K562 (cell line): ENCODE data around the gene GLT8D2. TPM values are rescaled to one million over a fixed set of nuclear protein-coding genes. Genes with fewer than 3 reads are reported as not detected.

ENCODE experiments used
- ATAC-seq: fragments of 200-7000 bp; cut with Tn5 transposase; 3 replicates; pipeline ENCODE4 v1.9.1; 2020; ENCODE audit warnings: moderate library complexity
- BruUV-seq: library from RNA; stranded (reverse); fragments of 400-500 nt; replicated peaks from 2 replicates; lab custom pipeline; 2021; lab: Mats Ljungman, UMichigan
- CTCF ChIA-PET: fragments of 300-600 bp; formaldehyde crosslinking; extraction: SDS; loops from one replicate; lab custom pipeline; 2021; ENCODE audit warnings: low intra/inter-chr PET ratio; lab: Yijun Ruan, JAX
- POLR2A ChIA-PET: fragments of 300-600, 350-650 bp; sonication (Branson Sonifier 250); formaldehyde crosslinking; extraction: SDS; loops from one replicate; lab custom pipeline; 2021; ENCODE audit warnings: antibody characterized with exemption, inconsistent platforms; lab: Yijun Ruan, JAX
- DNase-seq, 4 experiments: peaks; one replicate each; pipeline versions ENCODE4 v3.0.0 to v3.0.0-alpha.2; 2011 to 2018; ENCODE audit warnings: low spot score in 3 of 4, mixed read lengths in 3 of 4; ENCODE audit errors: extremely low read depth in 1 of 4
- FAIRE-seq: peaks from 2 replicates; lab custom pipeline; 2011; peaks lifted over from hg19 to GRCh38; lab: Jason Lieb, UNC
- H2AFZ ChIP-seq: 2 replicates; pipeline ENCODE4 v1.6.0; 2011; ENCODE audit warnings: low read depth, low read length, control low read depth, inconsistent platforms
- H3K27ac ChIP-seq: fragments of 200-600 bp; 3 replicates; pipeline ENCODE4 v1.8.0; 2011; ENCODE audit warnings: low read depth, mild to moderate bottlenecking, control low read depth, inconsistent platforms, low read length, moderate library complexity, mixed read lengths; ENCODE audit errors: extremely low read depth
- H3K27me3 ChIP-seq, 2 experiments: fragments of 300-600 bp in 1 of 2; 2 replicates in 1 of 2; 3 replicates in 1 of 2; pipeline versions ENCODE4 v1.6.0 to v1.8.0; 2011; ENCODE audit warnings: inconsistent platforms in 2 of 2, low read length in 2 of 2, mild to moderate bottlenecking in 1 of 2, mixed read lengths in 1 of 2, moderate library complexity in 1 of 2; ENCODE audit not compliant: control insufficient read depth in 2 of 2, insufficient read depth in 2 of 2
- H3K36me3 ChIP-seq: fragments of 300-600 bp; 3 replicates; pipeline ENCODE4 v1.8.0; 2011; ENCODE audit warnings: mild to moderate bottlenecking, low read length, inconsistent platforms; ENCODE audit not compliant: control insufficient read depth, insufficient read depth
- H3K4me1 ChIP-seq, 2 experiments: fragments of 200-600 bp in 1 of 2; replicated peaks in 1 of 2; 2 replicates in 1 of 2; 3 replicates in 1 of 2; pipeline versions ENCODE4 v1.5.1 to v1.8.0; 2011; ENCODE audit warnings: inconsistent platforms in 2 of 2, low read length in 2 of 2, mild to moderate bottlenecking in 1 of 2, mixed read lengths in 1 of 2, moderate library complexity in 1 of 2; ENCODE audit not compliant: control insufficient read depth in 2 of 2, insufficient read depth in 2 of 2
- H3K4me2 ChIP-seq: 2 replicates; pipeline ENCODE4 v1.6.1; 2011; ENCODE audit warnings: low read length, control low read depth, inconsistent platforms, mixed read lengths; ENCODE audit not compliant: insufficient read depth
- H3K4me3 ChIP-seq: fragments of 200-600 bp; sonication (generic), shearing (Covaris generic); 2 replicates; pipeline ENCODE4 v1.5.1; 2016; ENCODE audit warnings: control low read depth, inconsistent platforms
- H3K79me2 ChIP-seq: fragments of 200-600 bp; 3 replicates; pipeline ENCODE4 v1.8.0; 2011; ENCODE audit warnings: low read length, inconsistent platforms; ENCODE audit not compliant: control insufficient read depth, insufficient read depth
- H3K9ac ChIP-seq, 2 experiments: 2 replicates each; pipeline versions ENCODE4 v1.6.0 to v1.6.1; 2011; ENCODE audit warnings: low read depth in 2 of 2, low read length in 2 of 2, control low read depth in 1 of 2, inconsistent platforms in 1 of 2, mild to moderate bottlenecking in 1 of 2, mixed read lengths in 1 of 2; ENCODE audit not compliant: insufficient read depth in 1 of 2
- H3K9me1 ChIP-seq: one replicate; pipeline ENCODE4 v1.6.0; 2011; ENCODE audit warnings: inconsistent platforms, mild to moderate bottlenecking, low read length, moderate library complexity; ENCODE audit not compliant: control insufficient read depth, insufficient read depth
- H3K9me3 ChIP-seq: replicated peaks from 2 replicates; pipeline ENCODE4 v1.5.1; 2011; ENCODE audit warnings: low read depth, low read length, inconsistent platforms; ENCODE audit not compliant: control insufficient read depth, insufficient read depth
- H4K20me1 ChIP-seq: replicated peaks from 2 replicates; pipeline ENCODE4 v1.6.1; 2011; ENCODE audit warnings: low read length, inconsistent platforms, mixed read lengths; ENCODE audit not compliant: control insufficient read depth, insufficient read depth
- CBFB ChIP-seq: sonication (generic); formaldehyde crosslinking; IDR thresholded peaks from 2 replicates; pipeline ENCODE4 v1.4.0; 2020; ENCODE audit warnings: mild to moderate bottlenecking, missing genetic modification reagents
- EWSR1 ChIP-seq: fragments of 450-650 bp; IDR thresholded peaks from 2 replicates; pipeline ENCODE4 v1.6.1; 2018; ENCODE audit warnings: borderline replicate concordance, mild to moderate bottlenecking, low read depth, moderate library complexity; ENCODE audit not compliant: partially characterized antibody
- EZH2 ChIP-seq: IDR thresholded peaks from 2 replicates; pipeline ENCODE4 v1.6.1; 2012; ENCODE audit warnings: low read depth, mild to moderate bottlenecking, inconsistent platforms, low read length, borderline replicate concordance
- KLF6 ChIP-seq: fragments of 250-450 bp; sonication (Bioruptor Pico); IDR thresholded peaks from 2 replicates; pipeline ENCODE4 v1.4.0; 2020; ENCODE audit warnings: mild to moderate bottlenecking, moderate library complexity, borderline replicate concordance
- POLR3G ChIP-seq: IDR thresholded peaks from 2 replicates; pipeline ENCODE4 v1.6.1; 2011; ENCODE audit not compliant: insufficient read length, insufficient replicate concordance; ENCODE audit errors: extremely low read depth
- SOX6 ChIP-seq: fragments of 450-650 bp; IDR thresholded peaks from 2 replicates; pipeline ENCODE4 v1.6.1; 2014; ENCODE audit warnings: mild to moderate bottlenecking
- WGBS: fragments of 100-300 bp; shearing (Covaris generic); methylation state at CpG from one replicate; pipeline ENCODE4 v1.1.6; 2016; ENCODE audit warnings: low coverage, mixed read lengths; ENCODE audit not compliant: insufficient coverage; ENCODE audit errors: missing lambda C conversion rate; 5-methylcytosine and 5-hydroxymethylcytosine counted together
- in situ Hi-C: fragments of 300-500 bp; cut with MboI; formaldehyde crosslinking; loops from 4 replicates; pipeline ENCODE4 v1.15.0; 2018; ENCODE audit warnings: inconsistent platforms, mixed read lengths
- intact Hi-C: fragments of 100-400 bp; cut with micrococcal nuclease; formaldehyde crosslinking; loops from 2 replicates; pipeline ENCODE4 v1.14.2; 2022
- polyA plus RNA-seq, 8 experiments: library from polyadenylated mRNA; depleted of rRNA in 4 of 8; stranded (reverse) in 5 of 8; unstranded in 3 of 8; fragments of >200 nt; fragmentation: Nextera tagmentation in 2 of 8; fragmentation: Illumina TruSeq in 1 of 8; extraction: Ambion mirVana in 2 of 8; extraction: Trizol in 1 of 8; gene quantifications; 2 replicates each; pipeline versions ENCODE4 v1.2.1 to v1.2.3, GENCODE V29; 2011 to 2014; ENCODE audit warnings: inconsistent platforms in 1 of 8, missing spikeins in 1 of 8
- total RNA-seq, 7 experiments: library from RNA; depleted of rRNA in 6 of 7; stranded (reverse); fragments of >200 nt in 6 of 7; fragmentation: Illumina TruSeq in 2 of 7; extraction: Trizol in 2 of 7; gene quantifications; 2 replicates each; pipeline versions ENCODE4 v1.2.1 to v1.2.3, GENCODE V29; 2011 to 2021; ENCODE audit warnings: low replicate concordance in 1 of 7

GLT8D2 gene
- total and polyA plus RNA-seq, 9 of the 15 experiments (the other 6 are each of a cell fraction or from before 2014, with no cell fraction given): 0.18 to 0.27 (median 0.18) TPM; not detected in 6

- 83% methylated on average over 2 of the region's 2 CpGs for WGBS
- Histone ChIP-seq H3K4me2 (no peak overlapping the region), H3K9me1 (no peaks in the 10 kb centered on the region), H3K27me3 (no peaks in the 10 kb centered on the region), H3K36me3 (peaks cover 8% of the 10 kb centered on the region; the same call in 1 of the 3 replicates), H3K9me3 (no peaks in the 10 kb centered on the region; the same call in 1 of the 2 replicates), H3K9ac (no peak overlapping the region), H3K4me1 (no peaks in the 10 kb centered on the region), H3K27ac (no peak overlapping the region), H4K20me1 (no peaks in the 10 kb centered on the region), H3K4me3 (no peak overlapping the region), H3K79me2 (no peaks in the 10 kb centered on the region), H2AFZ (no peak overlapping the region)
- FAIRE-seq (no peak), DNase-seq (no peak), ATAC-seq (no peak)
- intact Hi-C loops (no loop called here), in situ Hi-C loops (no loop called here)
- TF ChIP-seq KLF6 (CRISPR knock-in tag) (no peak), EZH2 (no peak), SOX6 (no peak), EWSR1 (no peak), POLR3G (no peak), CBFB (CRISPR knock-in tag) (no peak)
- CTCF ChIA-PET: no interaction called here
- no TSS peak for BruUV-seq
- POLR2A ChIA-PET: no interaction called here
Observed at GRCh38 chr12:104072099-104072498, 22.1 kb upstream of the GLT8D2 start.
